Activated CD4-positive, CD25-positive, alpha-beta regulatory T cell treated with anti-CD3 and anti-CD28 coated beads, Interleukin-2, amount 50 U/mL, for 24 hours (primary cell): ENCODE results near the gene COL6A2.
"Not testable (repeated sequence)": the region's sequence is repeated elsewhere in the genome, so short reads cannot be mapped to it uniquely, and the experiment has no call there.

ENCODE experiments used
- ATAC-seq, 2 donors: fragments of 150-1000 bp; cut with Tn5 transposase; one replicate each; pipeline ENCODE4 v1.10.0; 2021; ENCODE audit warnings: mild to moderate bottlenecking in 1 of 2, moderate library complexity in 1 of 2

Gene COL6A2

DNA sequence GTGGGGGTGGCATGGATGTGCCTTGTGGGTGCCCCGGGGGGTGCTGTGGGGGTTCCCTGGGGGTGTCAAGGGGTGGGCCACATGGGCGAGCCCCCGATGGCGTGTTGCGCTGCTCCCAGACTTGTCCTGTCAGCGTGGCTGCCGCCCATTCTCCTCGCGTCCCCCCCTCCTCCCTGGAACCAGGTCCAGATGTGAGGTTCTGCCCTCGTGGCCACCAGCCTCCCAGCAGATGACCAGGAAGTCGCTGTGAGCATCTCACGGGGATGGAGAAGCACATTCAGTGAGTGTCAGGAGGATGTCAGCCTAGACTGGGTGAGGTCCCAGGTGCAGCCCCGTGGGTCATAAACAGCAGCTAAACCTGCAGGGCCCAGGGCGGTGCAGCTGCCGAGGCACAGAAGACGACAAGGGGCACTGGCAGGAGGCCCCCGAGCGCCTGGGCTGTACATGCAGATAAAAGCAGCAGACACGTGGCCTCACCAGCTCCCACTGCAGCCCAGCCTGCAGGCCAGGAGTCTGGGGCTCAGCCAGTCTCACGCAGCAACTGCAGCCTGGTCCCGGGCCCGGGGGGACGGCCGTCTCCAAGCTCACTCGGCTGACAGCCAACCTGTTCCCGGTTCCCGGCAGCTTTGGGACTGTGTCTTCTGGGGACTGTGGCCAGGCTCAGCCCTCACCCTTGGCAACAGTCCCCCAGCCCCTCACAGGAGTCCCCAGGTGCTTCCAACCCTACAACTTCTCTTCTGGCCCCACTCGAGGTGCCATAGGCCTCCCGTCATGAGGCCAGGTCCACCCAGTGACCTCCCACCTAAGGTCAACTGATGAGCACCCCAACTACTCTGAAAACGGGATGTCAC, 17.5 kb upstream of the COL6A2 start:
- no peak for ATAC-seq

DNA sequence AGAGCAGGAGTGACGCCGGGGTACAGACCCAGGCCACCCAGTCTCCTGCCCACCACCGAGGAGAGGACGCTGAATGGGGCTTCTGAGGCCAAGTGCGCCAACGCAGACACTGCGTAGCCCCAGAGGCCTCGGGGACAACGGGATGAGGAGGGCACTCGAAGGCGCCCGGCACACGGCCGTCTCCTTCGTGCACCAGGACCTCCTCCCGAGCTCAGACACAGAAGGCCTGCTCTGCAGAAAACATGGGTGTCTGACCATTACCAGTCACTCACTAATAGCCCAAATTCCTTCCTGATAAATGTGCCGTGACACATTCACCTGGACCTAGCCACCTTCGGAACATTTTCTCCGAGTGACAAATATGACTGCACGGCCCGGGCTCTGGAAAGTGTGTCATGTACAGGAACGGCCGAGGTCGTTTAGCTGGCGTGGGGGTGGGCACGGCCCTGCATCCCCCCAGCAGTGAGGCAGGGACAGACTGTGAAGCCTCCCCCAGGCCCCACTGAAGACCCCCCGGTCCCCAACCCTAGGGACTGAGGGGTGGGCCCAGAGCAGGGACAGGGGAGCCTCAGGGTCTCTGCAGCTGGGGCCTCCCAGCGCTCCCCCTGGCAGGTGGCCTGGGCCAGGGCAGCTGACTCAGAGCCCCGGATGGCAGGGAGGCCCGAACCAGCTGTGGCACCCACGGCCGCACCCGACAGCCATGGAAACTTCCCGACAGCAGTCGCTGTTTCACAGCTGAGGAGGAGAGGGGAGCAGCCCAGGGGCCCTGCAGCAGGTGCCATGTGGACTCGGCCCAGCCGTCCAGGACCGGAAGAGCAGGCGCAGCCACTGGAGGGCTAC, 16.7 kb upstream of the COL6A2 start:
- no peak for ATAC-seq

DNA sequence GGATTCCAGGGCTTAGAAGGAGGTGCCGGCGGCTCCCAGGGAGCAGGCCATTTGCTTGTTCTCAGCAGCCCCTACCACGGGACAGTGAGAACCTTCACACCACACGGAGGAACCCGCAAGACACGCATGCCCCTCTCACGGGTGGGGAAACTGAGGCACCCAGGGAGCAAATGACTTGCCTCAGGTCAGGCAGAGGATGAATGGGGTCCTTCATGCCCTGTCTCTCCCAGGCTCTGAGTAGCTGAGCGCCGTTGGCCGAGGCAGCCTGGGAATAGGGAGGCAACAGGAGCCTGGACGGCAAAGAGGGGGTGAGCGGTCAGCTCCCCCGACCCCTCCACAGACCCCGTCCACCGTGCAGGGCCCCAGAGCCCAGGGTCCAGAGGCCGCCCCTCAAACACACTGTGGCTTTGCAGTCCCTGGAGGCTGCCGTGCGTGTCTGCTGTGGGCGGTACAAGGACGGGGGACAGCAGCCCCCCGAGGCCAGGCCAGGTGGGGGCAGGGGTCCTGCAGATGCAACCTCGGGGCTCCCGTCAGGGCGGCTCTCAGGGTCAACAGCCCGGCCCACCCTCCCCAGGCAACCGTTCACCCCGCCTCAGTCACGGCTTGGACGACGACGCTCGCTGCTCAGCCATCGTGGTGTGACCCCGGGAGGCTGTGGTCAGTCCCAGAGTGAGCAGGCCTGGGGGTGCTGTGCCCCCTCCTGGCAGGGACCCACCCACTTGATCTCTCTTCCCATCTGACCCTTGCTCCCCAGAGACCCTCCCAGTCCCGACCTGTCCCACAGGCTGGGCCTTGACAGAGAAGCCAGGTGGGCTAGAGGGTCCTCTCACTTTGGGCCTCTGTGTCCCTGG, 15.8 kb upstream of the COL6A2 start:
- no peak for ATAC-seq

DNA sequence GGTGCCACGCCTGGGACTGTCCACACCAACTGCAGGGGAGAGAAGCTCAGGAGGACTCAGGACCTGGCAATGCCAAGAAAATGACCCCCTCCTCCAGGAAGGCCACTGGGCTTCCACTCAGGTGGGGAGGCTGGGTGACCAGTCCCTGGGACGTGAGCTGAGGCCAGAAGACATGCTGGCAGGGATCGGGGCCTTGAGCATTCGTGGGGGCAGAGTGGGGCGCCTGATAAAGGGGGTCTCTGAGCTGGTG, 15.3 kb upstream of the COL6A2 start:
- ATAC-seq, result no peak

DNA sequence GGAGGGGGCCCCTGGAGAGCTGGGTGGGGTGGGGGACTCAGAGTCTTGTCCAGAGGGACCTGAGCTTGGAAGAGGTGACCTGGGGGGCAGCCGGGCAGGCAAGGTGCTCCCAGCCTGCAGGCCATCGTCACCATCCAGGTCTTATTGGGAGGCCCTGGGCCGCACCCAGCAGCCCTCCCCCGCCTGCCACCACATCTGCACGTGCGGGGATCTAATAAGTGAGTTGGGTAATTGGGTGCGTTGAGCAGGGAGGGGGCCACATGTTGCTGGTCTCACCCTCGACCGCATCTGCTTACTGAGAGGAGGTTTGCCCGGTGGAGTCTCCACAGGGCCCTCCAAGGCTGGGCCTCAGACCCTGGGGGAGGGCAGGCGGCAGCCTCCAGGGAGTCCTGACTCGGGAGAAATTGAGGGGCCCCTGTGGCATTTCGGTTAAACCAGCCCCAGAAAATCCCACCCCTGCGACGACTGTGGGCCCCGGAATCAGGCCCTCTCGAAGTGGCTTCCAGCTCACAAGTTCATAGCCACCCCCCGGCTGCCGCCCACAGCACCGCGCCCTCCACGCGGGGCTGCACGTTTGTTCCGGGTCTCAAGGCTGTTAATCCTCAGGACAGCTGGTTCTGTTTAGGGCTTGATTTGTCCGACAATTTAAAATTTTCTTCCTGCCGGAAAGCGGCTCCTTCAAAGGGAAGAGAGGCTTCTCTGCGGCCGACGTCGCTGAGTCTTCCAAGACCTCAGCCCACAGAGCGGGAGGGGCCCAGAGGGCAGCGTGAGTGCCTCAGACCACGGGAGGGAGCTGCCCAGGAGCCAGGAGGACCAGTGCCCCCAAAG, 14.7 kb upstream of the COL6A2 start:
- no peak for ATAC-seq

DNA sequence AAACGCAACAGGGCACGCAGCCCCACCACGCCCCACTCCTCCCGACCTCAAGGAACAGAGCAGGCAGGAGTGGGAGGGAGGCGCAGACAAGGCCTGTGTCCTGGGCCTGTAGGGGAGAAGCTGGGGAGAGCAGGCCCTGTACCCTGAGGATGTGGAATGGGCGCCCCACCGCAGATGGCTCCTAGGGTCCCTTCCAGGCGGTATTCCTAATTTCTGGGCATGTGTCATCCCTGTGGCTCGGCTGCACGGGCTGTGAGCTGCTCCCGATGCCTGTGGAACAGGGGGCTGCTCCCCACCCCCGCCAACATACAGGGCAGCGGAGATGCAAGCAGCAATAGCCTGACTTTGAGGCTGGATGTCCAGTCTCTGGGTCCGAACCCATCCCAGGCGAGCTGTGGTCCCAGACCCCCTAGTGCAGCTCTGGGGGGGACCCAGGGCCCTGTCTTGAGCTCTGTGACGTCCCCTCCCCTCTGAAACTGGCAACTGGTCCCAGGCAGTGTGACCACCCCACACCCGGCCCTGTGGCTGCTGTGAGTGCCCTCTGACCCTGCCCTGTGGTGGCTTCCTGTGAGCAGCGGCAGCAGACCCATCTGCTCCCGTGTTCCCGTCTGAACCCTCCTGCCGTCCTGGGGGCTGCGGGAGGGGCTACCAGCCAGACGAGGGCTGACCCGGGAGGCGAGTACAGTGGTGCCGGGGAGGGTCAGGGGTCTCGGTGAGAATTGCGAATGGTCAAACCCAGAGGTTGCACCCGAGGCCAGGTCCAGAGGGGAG, 13.9 kb upstream of the COL6A2 start:
- no peak for ATAC-seq

DNA sequence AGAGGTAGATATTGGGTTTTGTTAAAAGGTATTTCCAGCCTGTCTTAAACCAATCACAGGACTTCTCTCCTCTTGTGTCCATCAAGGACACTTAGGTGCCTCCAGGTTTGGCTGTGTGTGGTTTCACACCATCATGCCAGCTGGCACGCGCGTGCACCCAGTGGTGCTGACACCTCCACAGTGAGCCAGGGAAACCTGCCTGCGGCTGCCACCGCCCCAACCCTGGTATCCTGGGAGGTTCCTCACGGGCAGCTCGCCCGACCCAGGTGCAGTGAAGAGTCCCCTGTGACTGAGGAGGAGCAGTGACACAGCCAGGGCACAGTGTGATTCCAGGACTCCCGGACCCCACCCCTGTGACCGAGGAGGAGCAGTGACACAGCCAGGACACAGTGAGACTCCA, 13.2 kb upstream of the COL6A2 start:
- no peak for ATAC-seq

DNA sequence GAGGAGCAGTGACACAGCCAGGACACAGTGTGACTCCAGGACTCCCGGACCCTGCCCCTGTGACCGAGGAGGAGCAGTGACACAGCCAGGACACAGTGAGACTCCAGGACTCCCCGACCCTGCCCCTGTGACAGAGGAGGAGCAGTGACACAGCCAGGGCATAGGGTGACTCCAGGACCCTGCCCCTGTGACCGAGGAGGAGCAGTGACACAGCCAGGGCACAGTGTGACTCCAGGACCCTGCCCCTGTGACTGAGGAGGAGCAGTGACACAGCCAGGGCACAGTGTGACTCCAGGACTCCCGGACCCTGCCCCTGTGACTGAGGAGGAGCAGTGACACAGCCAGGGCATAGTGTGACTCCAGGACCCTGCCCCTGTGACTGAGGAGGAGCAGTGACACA, 12.7 kb upstream of the COL6A2 start:
- ATAC-seq, result not testable (repeated sequence)

DNA sequence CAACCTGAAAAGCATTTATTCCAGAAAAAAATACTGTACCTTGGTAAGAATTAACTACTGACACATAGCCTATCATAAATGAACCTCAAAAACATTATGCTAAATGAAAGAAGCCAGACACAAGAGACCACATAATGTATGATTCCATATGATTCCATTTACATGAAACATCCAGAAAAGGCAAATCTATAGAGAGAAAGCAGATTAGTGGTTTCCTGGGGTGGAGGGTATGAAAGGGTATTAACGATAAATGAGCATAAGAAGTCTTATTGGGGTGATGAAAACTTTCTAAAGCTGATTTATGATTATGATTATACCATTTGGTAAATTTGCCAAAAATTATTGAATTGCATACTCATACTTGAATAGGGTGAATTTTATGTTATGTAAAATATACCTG, 10.3 kb upstream of the COL6A2 start:
- ATAC-seq, result no peak

DNA sequence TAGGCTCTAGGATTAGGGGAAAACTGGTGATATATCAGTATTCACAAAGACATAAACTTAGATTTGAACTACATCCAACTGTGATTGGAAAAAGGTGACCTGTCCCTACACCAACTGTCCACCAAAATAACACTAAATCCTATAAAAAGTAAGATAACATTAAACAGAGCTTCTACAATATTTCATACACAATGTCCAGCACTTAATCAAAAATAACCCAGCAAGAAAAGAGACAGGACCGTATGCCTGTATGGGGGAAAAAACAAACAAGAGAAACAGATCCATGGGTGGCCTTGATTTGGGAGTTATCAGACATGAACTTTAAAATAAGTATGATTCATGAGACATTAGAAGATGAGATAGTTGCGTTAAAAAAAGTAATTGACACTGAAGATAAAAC, 9.7 kb upstream of the COL6A2 start:
- no peak for ATAC-seq

DNA sequence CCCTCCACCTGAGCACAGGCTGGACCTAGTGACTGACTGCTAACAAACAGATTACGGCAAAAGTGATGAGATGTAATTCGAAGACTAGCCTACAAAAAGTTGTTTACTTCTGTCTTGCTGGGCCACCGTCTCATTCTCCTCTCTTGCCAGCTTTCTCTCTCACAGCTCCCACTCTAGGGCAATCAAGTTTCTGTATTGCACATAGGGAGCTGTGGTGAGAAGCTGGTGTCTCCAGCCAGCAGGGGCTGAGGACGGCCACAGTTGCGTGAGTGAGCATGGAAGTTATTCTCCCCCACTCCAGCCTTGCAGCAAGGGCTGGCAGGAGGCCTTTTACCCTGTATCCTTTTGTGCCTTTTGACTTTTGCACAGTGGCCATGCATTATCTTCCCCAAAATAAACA, 8.6 kb upstream of the COL6A2 start:
- ATAC-seq, result no peak

DNA sequence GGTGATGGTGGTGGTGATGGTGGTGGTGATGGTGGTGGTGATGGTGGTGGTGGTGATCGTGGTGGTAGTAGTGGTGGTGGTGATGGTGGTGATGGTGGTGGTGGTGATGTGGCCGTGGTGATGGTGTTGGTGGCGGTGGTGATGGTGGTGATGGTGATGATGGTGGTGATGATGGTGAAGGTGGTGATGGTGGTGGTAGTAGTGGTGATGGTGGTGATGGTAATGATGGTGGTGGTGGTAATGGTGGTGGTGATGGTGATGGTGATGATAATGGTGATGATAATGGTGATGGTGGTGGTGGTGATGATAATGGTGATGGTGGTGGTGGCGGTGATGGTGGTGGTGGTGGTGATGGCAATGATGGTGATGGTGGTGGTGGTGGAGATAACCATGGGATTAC, 6.8 kb upstream of the COL6A2 start:
- no peak for ATAC-seq

DNA sequence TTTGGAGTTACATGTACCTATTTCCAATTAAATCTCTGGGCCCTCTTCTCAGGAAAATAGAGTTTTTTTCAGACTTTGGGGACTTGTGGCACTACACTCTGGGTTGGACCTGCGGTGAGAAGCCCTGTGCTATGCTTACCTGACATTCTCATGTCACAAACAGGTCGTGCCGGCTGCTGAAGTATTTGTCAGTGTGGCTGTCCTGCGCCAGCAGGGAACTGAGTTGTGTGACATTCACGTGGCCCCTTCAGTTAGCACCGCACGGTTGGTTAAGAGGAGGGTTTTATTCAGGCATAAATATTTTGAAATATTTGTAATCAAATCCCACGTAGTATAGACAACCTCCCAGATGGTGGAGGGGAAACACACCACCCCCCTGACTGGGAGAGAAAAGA, 6.3 kb upstream of the COL6A2 start:
- ATAC-seq, result no peak

DNA sequence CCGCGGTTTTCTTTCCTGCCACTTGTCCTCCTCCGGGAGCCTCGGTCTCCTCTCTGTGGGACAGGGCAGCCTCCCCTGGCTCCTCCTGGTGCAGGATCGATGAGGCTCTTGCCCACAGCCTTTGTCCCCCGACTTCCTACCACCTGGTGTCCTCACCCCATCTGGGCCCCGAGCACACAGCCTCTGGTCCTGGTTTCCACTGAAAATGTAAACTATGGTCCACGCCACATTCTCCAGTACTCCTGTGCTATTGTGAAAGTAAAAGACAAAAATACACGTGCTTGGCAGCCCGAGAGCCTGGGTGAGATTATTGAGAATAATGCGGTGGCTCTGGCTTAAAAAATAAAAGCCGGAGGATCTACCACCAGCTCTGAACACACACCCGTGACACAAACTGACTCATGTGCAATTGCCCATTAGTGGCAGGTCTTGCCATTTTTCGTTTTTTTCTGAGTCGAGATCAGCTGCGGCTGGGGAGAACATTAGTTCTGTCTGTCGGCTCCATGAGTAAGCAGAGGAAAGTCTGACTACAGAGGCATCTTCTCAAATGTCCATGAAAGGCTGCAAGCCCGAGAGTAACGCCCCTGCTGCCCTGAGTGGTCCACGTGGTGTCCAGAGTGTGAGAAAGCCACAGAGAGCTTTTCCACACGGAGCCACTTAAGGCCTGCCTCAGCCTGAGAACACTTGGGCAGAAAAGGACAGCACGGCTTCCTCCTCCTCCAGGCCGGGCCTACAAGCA, 5.7 kb upstream of the COL6A2 start:
- no peak for ATAC-seq

DNA sequence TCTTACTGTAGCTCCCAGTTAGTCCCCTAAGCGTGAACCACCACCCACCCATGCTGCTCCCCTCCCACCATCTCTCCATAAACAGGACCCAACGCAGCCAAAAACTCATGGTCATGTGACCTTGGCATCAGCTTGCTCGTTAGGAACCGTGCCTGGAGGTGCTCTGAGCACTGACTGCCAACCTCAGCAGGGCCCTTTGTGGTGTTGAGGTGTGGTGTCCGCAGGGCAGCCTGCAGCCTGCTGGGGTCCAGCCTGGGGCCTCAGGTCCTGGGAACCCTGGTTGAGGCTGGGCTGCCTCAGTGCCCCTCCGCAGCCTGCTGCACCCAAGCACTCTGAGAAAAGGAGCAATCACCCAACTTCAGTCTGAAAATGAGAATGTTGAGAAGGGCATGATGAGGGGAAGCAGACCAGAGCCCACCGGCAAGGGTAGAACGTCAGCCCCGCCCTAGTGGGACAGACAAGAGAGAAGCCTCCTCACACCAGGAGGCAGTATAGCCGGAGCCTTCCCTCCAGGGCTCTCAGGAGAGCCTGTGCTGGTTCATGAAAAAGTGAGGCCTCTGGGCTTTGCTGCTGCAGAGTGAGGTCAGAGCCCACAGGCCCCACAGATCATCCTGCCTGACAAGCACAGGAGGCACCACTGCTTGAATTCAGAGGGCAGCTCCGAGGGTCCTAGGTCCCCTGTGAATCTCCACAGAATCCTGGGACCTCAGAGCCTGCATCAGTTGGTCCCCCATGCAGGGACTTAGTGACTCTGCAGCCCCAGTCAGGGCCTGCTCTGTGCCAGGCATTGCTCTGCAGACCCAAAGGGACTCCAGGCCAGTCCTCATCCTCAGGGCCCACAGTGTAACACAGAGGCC, 4.9 kb upstream of the COL6A2 start:
- ATAC-seq, result no peak

DNA sequence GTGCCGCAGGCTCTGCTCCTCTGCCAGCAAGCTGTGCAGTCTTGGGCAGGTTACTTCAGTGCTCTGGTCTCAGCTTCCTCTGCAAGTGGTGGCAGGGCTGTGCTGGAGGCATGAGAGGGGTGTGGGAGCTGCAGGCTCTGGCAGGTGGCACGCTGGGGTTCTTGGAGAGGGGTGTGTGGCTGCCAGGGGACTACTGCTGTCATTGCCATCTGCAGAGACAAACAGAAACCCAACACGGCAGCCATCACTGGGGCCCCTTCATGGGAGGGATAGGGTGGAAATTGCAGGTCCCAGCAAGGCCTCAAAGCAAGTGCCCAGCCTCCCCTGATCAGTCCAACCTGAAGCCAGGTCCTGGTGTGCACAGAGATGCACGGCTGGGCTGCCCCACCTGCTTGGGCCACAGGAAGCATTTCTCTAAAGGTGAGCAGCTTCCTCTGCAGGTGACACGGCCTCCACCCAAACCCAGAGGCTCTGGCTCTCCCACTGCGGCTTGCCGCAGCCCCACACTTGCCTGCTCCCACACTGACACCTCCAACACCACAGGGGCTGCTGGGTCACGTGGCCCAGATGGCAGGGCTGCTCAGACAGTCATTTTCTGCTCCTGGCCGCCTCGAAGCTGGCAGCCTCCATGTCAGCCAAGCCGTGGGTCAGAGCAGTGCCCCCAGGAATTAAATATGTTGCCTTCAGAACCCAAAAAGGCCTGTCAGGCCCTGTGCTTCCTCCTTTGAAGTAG, 4.1 kb upstream of the COL6A2 start:
- no peak for ATAC-seq

DNA sequence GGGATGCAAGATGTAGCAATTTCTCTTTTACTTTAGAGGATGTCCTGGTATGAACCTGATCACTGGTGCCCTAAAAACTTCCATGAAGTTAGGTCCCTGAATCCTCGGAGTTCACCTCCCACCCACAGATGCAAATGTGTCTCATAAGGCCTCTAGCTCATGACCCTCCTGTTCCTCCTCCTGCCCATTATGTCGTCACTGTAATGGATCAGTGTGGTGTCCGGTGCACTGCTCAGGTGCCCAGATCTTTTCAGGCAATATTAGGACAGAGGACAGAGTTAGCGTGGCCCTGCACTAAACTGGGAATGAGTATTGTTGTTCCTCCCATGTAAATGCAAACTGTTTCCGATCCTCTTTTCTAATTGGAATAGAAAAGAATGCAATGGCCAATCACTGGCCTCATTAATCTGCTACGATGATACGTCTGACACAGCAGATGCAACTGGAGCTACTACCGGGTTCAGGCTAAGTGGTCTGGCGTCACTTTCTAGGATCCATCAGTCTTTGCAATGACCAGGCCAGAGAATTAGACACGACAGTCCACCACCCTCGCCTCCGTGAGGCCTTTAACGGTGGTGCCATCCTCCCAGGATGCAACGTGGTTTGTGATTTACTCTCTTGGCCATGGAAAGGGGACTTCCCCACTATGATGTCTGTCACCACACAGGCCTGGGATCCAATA, 3.4 kb upstream of the COL6A2 start:
- no peak for ATAC-seq

DNA sequence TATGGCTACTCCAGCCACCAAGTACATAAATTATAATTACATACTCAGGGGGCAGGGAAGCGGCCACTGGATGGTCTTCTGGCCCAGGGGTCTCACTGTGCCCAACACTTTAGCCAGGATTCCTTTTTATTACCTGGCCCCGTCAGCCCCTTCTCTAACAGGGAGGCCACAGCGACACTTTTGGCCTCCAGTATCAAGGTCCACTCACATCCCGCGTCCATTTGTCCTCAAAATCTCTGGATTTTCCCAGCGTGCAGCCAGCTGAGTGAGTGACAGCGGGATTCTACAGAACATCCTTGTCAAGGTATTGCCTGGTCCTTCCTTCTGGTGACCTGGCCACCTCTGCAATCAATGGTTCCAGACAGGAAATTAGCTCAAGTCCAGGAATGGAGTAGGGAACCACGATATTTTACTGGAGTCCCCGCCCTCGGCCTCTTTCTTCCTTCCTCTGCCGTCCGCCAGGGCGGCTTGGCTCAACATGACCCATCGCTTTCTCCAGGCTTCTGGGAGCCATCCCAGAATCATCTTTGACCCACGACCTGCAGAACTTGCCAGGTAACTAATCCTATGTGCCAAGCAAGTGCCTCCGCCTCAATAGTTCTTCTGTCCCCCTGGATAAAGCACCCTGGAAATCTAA, 2.7 kb upstream of the COL6A2 start:
- no peak for ATAC-seq
